T-cell (primary cell): ENCODE data around the gene ZC4H2. TPM values are rescaled to one million over a fixed set of nuclear protein-coding genes. Genes with fewer than 3 reads are reported as not detected.

Experiments
- ATAC-seq, 4 experiments: fragments of 200-7000 bp in 3 of 4; fragments of 150-1000 bp in 1 of 4; cut with Tn5 transposase; replicated peaks in 1 of 4; 1 replicate in 3 of 4; 2 replicates in 1 of 4; pipeline ENCODE4 v1.10.0; 2021; ENCODE audit warnings: moderate library complexity in 3 of 4, mild to moderate bottlenecking in 2 of 4, moderate number of reproducible peaks in 1 of 4
- CTCF ChIA-PET, 2 donors: fragments of 300-600 bp; sonication (Branson Sonifier 250); formaldehyde crosslinking; loops; one replicate each; lab custom pipeline; 2022; ENCODE audit warnings: antibody characterized with exemption in 2 of 2; lab: Charles Lee
- POLR2A ChIA-PET, 2 donors: fragments of 300-600 bp; sonication (Branson Sonifier 250); formaldehyde crosslinking; loops; one replicate each; lab custom pipeline; 2022; ENCODE audit warnings: antibody characterized with exemption in 2 of 2; lab: Charles Lee
- DNase-seq, 35 experiments: peaks; one replicate each; pipeline versions ENCODE4 v3.0.0 to v3.0.0-alpha.2; 2013 to 2023
- H3K27ac ChIP-seq: one replicate; pipeline ENCODE4 v1.5.1; 2013; ENCODE audit warnings: low read length
- H3K27me3 ChIP-seq, 2 experiments: replicated peaks in 1 of 2; 1 replicate in 1 of 2; 2 replicates in 1 of 2; pipeline versions ENCODE4 v1.6.1 to v1.7.0; 2013; ENCODE audit warnings: low read length in 1 of 2, mixed read lengths in 1 of 2; ENCODE audit not compliant: control insufficient read depth in 2 of 2, insufficient read depth in 2 of 2; ENCODE audit errors: extremely low read depth in 1 of 2
- H3K36me3 ChIP-seq, 2 donors: 1 replicate in 1 of 2; 2 replicates in 1 of 2; pipeline versions ENCODE4 v1.6.1 to v1.7.0; 2013; ENCODE audit warnings: low read length in 1 of 2; ENCODE audit not compliant: control insufficient read depth in 2 of 2, insufficient read depth in 1 of 2; ENCODE audit errors: extremely low read depth in 1 of 2
- H3K4me1 ChIP-seq, 2 experiments: 1 replicate in 1 of 2; 2 replicates in 1 of 2; pipeline versions ENCODE4 v1.6.1 to v1.7.0; 2013; ENCODE audit warnings: low read length in 2 of 2, mixed read lengths in 1 of 2; ENCODE audit not compliant: insufficient read depth in 2 of 2, control insufficient read depth in 1 of 2; ENCODE audit errors: extremely low read depth in 1 of 2
- H3K4me3 ChIP-seq, 2 donors: 1 replicate in 1 of 2; 2 replicates in 1 of 2; pipeline versions ENCODE4 v1.5.1 to v1.7.0; 2013; ENCODE audit warnings: mild to moderate bottlenecking in 2 of 2, low read length in 1 of 2, moderate library complexity in 1 of 2; ENCODE audit not compliant: control insufficient read depth in 1 of 2; ENCODE audit errors: extremely low read depth in 1 of 2
- H3K9me3 ChIP-seq: 2 replicates; pipeline ENCODE4 v1.7.0; 2013
- H3K27ac Mint-ChIP-seq, 2 donors: one replicate each; pipeline ENCODE4 v1.8.0; 2020 to 2021; ENCODE audit warnings: mild to moderate bottlenecking in 2 of 2, mixed read lengths in 2 of 2
- H3K27me3 Mint-ChIP-seq, 2 donors: one replicate each; pipeline ENCODE4 v1.8.0; 2021 to 2022; ENCODE audit warnings: mixed read lengths in 2 of 2
- H3K36me3 Mint-ChIP-seq: one replicate; pipeline ENCODE4 v1.8.0; 2021; ENCODE audit warnings: mixed read lengths
- H3K4me1 Mint-ChIP-seq, 3 donors: one replicate each; pipeline ENCODE4 v1.8.0; 2020 to 2022; ENCODE audit warnings: mixed read lengths in 3 of 3, mild to moderate bottlenecking in 1 of 3
- H3K4me3 Mint-ChIP-seq, 3 donors: one replicate each; pipeline ENCODE4 v1.8.0; 2020 to 2022; ENCODE audit warnings: mild to moderate bottlenecking in 3 of 3, mixed read lengths in 3 of 3, moderate library complexity in 3 of 3
- H3K9me3 Mint-ChIP-seq, 3 donors: one replicate each; pipeline ENCODE4 v1.8.0; 2020 to 2022; ENCODE audit warnings: mixed read lengths in 3 of 3
- WGBS: methylation state at CpG from one replicate; pipeline ENCODE4 v1.1.5; 2013; ENCODE audit warnings: missing lambda C conversion rate; ENCODE audit not compliant: insufficient coverage; 5-methylcytosine and 5-hydroxymethylcytosine counted together
- total RNA-seq, 35 experiments: library from RNA in 6 of 35; stranded (reverse) in 6 of 35; fragments of 120-200 nt in 1 of 35; gene quantifications; one replicate each; pipeline versions ENCODE4 v1.2.1 to v1.2.4 and lab custom pipeline; 2013 to 2026

ZC4H2 gene
- total RNA-seq, 5 donors from 2014 or later (not counting 1 experiment from before 2014, with no cell fraction given): 10.0 to 15.8 (median 11.5) TPM

DNA sequence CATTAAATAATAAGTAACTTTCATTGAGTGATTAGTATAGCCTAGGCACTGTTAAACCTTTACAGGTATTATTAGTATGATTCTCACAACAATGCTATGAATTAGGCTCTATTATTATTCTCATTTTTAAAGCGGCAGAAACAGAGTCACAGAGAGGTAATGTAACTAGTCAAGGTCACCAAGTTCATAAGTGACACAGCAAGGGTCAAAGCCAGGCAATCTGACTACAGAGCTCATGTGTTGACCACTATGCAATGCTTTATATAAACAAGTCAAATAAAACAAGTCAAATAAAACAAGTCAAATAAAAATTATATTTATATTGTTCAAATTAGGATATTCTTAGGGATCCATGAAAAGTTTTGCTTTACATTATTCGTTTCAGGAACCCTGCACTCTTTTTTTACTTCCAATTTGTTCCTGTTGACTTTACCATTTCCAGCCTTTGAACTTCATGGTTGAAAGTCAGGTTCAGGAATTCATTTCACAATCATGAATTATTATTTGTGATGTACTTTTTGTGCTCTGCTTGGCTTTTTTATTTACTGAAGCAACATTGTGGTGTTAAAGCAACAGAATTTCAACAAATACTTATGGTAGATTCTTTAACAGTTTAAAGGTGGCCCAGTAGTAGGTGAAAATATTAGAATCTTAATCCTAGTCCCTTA, 18.0 kb upstream of the ZC4H2 start:
- ATAC-seq (no peak), DNase-seq (no peak)
- Mint-ChIP-seq H3K27me3 (no peaks in the 10 kb centered on the region), H3K36me3 (peaks cover 4% of the 10 kb centered on the region), H3K4me1 (no peaks in the 10 kb centered on the region), H3K27ac (no peak overlapping the region), H3K9me3 (peaks cover 0 to 2% (median 0%) of the 10 kb centered on the region in 3 donors), H3K4me3 (no peak overlapping the region)
- H3K27ac ChIP-seq: no peak overlapping the region
- POLR2A ChIA-PET: interaction anchor here in 1 of 2 donors (0.7 kb wide), 1 partner anchor 141 kb away, joined by 5 read pairs; no protein-coding TSS in a partner anchor
- H3K4me3 ChIP-seq: no peak overlapping the region
- no peaks in the 10 kb centered on the region for H3K9me3 ChIP-seq
- WGBS: no CpG with 5 or more reads among the region's 2 CpGs
- H3K36me3 ChIP-seq: no peaks in the 10 kb centered on the region
- CTCF ChIA-PET: no interaction called here
- H3K27me3 ChIP-seq: no peaks in the 10 kb centered on the region
- no peaks in the 10 kb centered on the region for H3K4me1 ChIP-seq

DNA sequence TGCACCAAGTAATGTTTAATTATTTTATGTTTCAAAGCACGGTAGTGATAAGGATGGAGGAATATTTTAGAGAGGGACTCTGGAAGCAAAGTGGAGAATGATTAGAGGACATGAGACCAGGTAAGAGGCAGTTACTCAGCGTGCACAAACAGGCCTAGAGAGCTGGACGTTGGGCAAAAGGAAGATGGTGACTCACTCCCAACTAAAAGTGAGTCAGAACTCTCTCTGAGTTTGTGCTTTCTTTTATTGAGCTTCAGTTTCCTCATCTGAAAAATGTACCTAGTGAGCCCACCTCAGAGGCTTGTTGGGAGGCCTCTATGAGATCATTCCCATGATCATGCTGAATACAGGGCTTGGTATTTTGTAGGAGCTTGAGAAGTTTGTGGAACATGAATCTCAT, 1.6 kb upstream of the ZC4H2 start:
- peaks cover 0 to 6% of the 10 kb centered on the region in 2 donors for H3K27me3 Mint-ChIP-seq
- CTCF ChIA-PET: no interaction called here
- Histone ChIP-seq H3K4me1 (peaks cover 2 to 9% of the 10 kb centered on the region in 2 experiments), H3K4me3 (no peak overlapping the region), H3K27ac (no peak overlapping the region), H3K36me3 (no peaks in the 10 kb centered on the region), H3K9me3 (no peaks in the 10 kb centered on the region), H3K27me3 (no peaks in the 10 kb centered on the region)
- no peak overlapping the region for H3K4me3 Mint-ChIP-seq
- POLR2A ChIA-PET: no interaction called here
- H3K4me1 Mint-ChIP-seq: peaks cover 23 to 31% (median 25%) of the 10 kb centered on the region in 3 donors
- H3K27ac Mint-ChIP-seq: no peak overlapping the region
- no peaks in the 10 kb centered on the region for H3K9me3 Mint-ChIP-seq
- WGBS: no CpG with 5 or more reads among the region's 3 CpGs
- ATAC-seq (no peak), DNase-seq (no peak)
- no peaks in the 10 kb centered on the region for H3K36me3 Mint-ChIP-seq

DNA sequence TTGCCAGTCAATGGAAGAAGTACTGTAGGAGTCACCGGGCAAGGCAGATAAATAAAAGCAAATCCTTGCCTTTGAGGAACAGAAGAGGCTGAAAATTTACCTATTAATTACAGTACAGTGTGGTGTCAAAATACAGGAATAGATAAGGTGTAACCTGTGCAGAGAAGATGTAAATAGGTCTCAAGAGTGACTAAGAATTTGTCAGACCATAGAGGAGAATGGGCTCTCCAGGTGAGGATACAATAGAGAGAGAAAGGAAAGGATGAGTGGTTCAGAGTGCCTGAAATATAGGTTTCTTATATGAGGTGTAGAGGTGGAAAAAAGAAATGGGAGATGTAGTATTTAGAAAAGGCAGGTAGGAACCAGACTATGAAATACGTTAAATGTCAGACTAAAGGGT, 801 bp upstream of the ZC4H2 start:
- H3K27ac ChIP-seq: no peak overlapping the region
- Mint-ChIP-seq H3K9me3 (peaks cover 0 to under 1% (median 0%) of the 10 kb centered on the region in 3 donors), H3K36me3 (peaks cover 4% of the 10 kb centered on the region), H3K27me3 (peaks cover 0 to 6% of the 10 kb centered on the region in 2 donors), H3K27ac (peak overlapping the region in 1 of 2 donors; percentile 19), H3K4me3 (peak overlapping the region; percentile 91 to 92 (median 91)), H3K4me1 (peaks cover 23 to 31% (median 25%) of the 10 kb centered on the region in 3 donors)
- H3K4me1 ChIP-seq: peaks cover 2 to 9% of the 10 kb centered on the region in 2 experiments
- H3K27me3 ChIP-seq: no peaks in the 10 kb centered on the region
- peaks cover 2% of the 10 kb centered on the region for H3K9me3 ChIP-seq
- ChIA-PET POLR2A (interaction anchor here in 1 of 2 donors (0.7 kb wide), 1 partner anchor 57 kb away, joined by 7 read pairs; no protein-coding TSS in a partner anchor), CTCF (no interaction called here)
- DNase-seq: no peak
- no peak for ATAC-seq
- H3K36me3 ChIP-seq: no peaks in the 10 kb centered on the region
- no CpG with 5 or more reads among the region's 2 CpGs for WGBS
- no peak overlapping the region for H3K4me3 ChIP-seq

DNA sequence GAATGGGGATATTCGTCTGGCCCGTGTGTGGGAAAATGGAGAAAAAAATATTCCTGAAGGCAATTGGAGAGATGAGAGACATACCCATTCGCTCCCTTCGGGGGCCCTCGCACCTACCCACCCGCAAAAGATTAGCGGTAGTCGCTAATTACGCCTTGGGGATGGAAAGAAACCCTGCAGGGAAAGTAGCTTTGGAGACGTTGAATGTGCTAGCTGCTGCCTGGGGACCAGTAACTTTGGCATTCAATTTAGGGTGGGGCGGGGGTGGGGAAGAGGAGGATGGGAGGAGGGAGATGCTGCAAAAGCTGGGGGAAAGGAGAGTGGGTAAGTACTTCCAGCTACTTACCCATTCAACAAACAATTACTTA, 407 bp upstream of the ZC4H2 start:
- Mint-ChIP-seq H3K4me1 (peaks cover 23 to 31% (median 25%) of the 10 kb centered on the region in 3 donors), H3K4me3 (peak overlapping the region; percentile 91 to 92 (median 91)), H3K36me3 (peaks cover 8% of the 10 kb centered on the region), H3K27me3 (peaks cover 0 to 6% of the 10 kb centered on the region in 2 donors), H3K27ac (peak overlapping the region; percentile 68 to 78), H3K9me3 (peaks cover 0 to 3% (median 0%) of the 10 kb centered on the region in 3 donors)
- no CpG with 5 or more reads among the region's 11 CpGs for WGBS
- Histone ChIP-seq H3K9me3 (peaks cover 2% of the 10 kb centered on the region), H3K27me3 (no peaks in the 10 kb centered on the region), H3K4me1 (peaks cover 2 to 9% of the 10 kb centered on the region in 2 experiments), H3K4me3 (peak overlapping the region; percentile 64 to 71), H3K36me3 (no peaks in the 10 kb centered on the region), H3K27ac (no peak overlapping the region)
- CTCF ChIA-PET: no interaction called here
- peak in 1 of 35 experiments; percentile 13 for DNase-seq
- peak; percentile 7 to 19 (median 12) for ATAC-seq
- POLR2A ChIA-PET: interaction anchor here in 1 of 2 donors (0.7 kb wide), 1 partner anchor 57 kb away, joined by 7 read pairs; no protein-coding TSS in a partner anchor

DNA sequence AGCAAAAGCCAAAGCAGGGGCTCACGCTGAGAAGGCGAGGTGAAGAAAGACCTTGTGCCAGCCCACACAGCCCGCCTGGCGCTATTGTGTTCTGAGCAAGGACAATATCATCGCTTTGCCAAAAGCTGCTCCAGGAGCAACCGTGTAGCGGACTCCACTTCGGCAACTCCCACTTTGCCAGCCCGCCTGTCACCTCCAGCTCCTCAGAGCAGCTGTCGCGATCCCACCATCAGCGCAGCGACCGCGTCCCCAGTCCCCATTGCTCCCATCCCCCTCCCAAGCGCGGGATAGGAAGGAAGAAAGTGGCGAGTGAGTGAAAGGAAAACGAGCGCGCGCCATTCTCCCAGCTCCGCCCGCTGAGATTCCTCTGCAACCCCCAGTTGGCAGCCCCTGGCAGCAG, 759 bp downstream of the ZC4H2 start:
- Mint-ChIP-seq H3K36me3 (peaks cover 18% of the 10 kb centered on the region), H3K27me3 (peaks cover 0 to 9% of the 10 kb centered on the region in 2 donors), H3K9me3 (peaks cover 0 to 3% (median 3%) of the 10 kb centered on the region in 3 donors), H3K27ac (peak overlapping the region; percentile 68 to 78), H3K4me3 (peak overlapping the region; percentile 91 to 92 (median 91)), H3K4me1 (peaks cover 23 to 39% (median 25%) of the 10 kb centered on the region in 3 donors)
- Histone ChIP-seq H3K4me3 (peak overlapping the region; percentile 64 to 71), H3K27me3 (no peaks in the 10 kb centered on the region), H3K36me3 (no peaks in the 10 kb centered on the region), H3K4me1 (peaks cover 2 to 9% of the 10 kb centered on the region in 2 experiments), H3K9me3 (peaks cover 2% of the 10 kb centered on the region), H3K27ac (peak overlapping the region; percentile 12)
- 0% methylated on average over 2 of the region's 24 CpGs for WGBS
- POLR2A ChIA-PET: no interaction called here
- peak in 3 of 4 experiments; percentile 20 to 34 (median 26) for ATAC-seq
- peak in 17 of 35 experiments; percentile 0 to 28 (median 6) for DNase-seq
- CTCF ChIA-PET: interaction anchor here (0.5 to 0.8 kb wide), 3 partner anchors 59 to 108 kb away, joined by 3 read pairs; partner anchors contain the start of gene ZC3H12B (in 1 of the 2)

DNA sequence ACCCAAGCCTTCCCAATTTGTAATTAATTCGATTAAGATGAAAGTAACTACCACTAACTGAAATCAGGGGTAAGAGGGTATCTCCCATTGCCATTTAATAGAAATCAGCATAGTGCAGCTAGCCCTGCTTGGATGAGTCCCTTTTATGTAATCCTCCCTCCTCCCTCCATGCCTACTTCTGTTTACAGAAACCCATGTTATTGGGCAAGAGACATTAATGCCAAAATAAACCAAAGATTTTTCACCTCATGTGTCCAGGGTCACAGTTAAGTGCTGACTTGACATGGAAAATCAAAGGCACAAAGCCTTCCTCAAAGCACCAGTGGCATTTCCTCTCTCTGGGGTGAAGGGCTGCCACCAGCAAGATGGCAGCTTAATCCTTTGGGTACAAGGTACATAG, 50.8 kb downstream of the ZC4H2 start:
- Histone ChIP-seq H3K9me3 (no peaks in the 10 kb centered on the region), H3K27ac (no peak overlapping the region), H3K4me3 (no peak overlapping the region), H3K4me1 (no peaks in the 10 kb centered on the region), H3K36me3 (no peaks in the 10 kb centered on the region), H3K27me3 (no peaks in the 10 kb centered on the region)
- peaks cover 8 to 18% (median 11%) of the 10 kb centered on the region in 3 donors for H3K9me3 Mint-ChIP-seq
- DNase-seq (no peak), ATAC-seq (no peak)
- H3K27me3 Mint-ChIP-seq: peaks cover 0 to 1% of the 10 kb centered on the region in 2 donors
- peaks cover 14% of the 10 kb centered on the region for H3K36me3 Mint-ChIP-seq
- no peak overlapping the region for H3K4me3 Mint-ChIP-seq
- ChIA-PET POLR2A (no interaction called here), CTCF (no interaction called here)
- no peaks in the 10 kb centered on the region for H3K4me1 Mint-ChIP-seq
- no peak overlapping the region for H3K27ac Mint-ChIP-seq
- no CpG with 5 or more reads among the region's 1 CpG for WGBS
